Colonic mucosa (tissue), 4 donors: Measurements from ENCODE around the gene SLCO4A1. TPM values are rescaled to one million over a fixed set of nuclear protein-coding genes. Genes with fewer than 3 reads are reported as not detected.

Source experiments
- DNase-seq: peaks from one replicate; pipeline ENCODE4 v3.0.0-alpha.2; 2020
- H3K27ac ChIP-seq: fragments of 200-600 bp; one replicate; pipeline ENCODE4 v1.8.0; 2021
- H3K27me3 ChIP-seq: fragments of 200-600 bp; one replicate; pipeline ENCODE4 v1.8.0; 2021
- H3K36me3 ChIP-seq: fragments of 200-600 bp; one replicate; pipeline ENCODE4 v1.8.0; 2021
- H3K4me1 ChIP-seq: fragments of 200-600 bp; one replicate; pipeline ENCODE4 v1.8.0; 2021; ENCODE audit warnings: mild to moderate bottlenecking
- H3K4me3 ChIP-seq: fragments of 200-600 bp; one replicate; pipeline ENCODE4 v1.8.0; 2021
- H3K9ac ChIP-seq, 2 donors: one replicate each; pipeline ENCODE4 v1.7.0; 2013; ENCODE audit warnings: control low read depth in 2 of 2, low read depth in 2 of 2, low read length in 2 of 2
- H3K9me3 ChIP-seq: fragments of 200-600 bp; one replicate; pipeline ENCODE4 v1.8.0; 2021
- intact Hi-C: fragments of 100-400 bp; cut with DNase I; formaldehyde crosslinking; loops from one replicate; pipeline ENCODE4 v1.14.1; 2022
- total RNA-seq, 2 donors: library from RNA; stranded (reverse); fragmentation: NEBNext Ultra II Directional in 1 of 2; extraction: Animal tissue kit (Norgen Biotek cat#: 25700) in 1 of 2; gene quantifications; one replicate each; pipeline ENCODE4 v1.2.1, GENCODE V29; 2021
- TF ChIP-seq, protein P1 (sequence below): fragments of 200-600 bp; IDR thresholded peaks from one replicate; pipeline ENCODE4 v1.8.0; 2022; ENCODE audit warnings: antibody characterized with exemption, mild to moderate bottlenecking
- donor health status: healthy.
- donor health status: DM: no; HTN: no; CAD: no.
- donor health status: DM: no; HTN: no; CAD: no.

SLCO4A1 gene
- total RNA-seq, 2 donors from 2014 or later, result 39.7 to 42.9 TPM

DNA sequence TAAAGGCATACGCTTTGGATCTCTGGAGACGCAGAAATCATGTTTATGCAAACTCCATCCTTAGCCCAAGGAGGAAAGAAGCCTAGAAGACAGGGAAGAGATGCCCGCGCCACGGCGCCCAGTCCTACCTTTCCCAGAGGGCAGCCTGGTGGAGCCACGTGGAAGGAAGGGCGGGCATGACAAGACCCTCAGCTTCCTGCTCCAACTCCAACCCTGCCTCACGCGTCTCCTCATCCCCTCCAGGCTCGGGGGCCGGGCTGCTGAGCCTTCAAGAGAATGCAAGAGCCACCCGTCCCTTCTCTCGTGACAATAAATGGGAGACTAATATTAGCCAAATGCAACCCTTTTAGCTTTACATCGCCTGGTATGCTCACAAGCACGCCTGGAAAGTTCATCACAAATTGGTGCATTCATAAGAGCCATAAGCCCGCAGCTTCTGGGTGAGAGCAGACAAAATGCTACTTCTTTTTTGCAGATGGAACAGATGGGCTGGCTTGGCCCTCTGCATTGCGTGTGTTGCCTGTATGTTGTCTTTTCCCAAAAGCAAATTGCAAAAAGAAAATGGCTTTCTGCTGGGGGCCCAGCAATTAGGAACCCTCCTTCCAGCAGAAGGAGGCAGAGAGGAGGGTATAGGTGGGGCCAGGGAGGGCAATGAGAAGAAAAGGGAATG lies 58.1 kb downstream of the SLCO4A1 start:
- Histone ChIP-seq H3K27me3 (no peaks in the 10 kb centered on the region), H3K27ac (no peak overlapping the region), H3K4me1 (no peaks in the 10 kb centered on the region), H3K9me3 (no peaks in the 10 kb centered on the region), H3K4me3 (no peak overlapping the region), H3K36me3 (no peaks in the 10 kb centered on the region), H3K9ac (no peak overlapping the region)
- TF ChIP-seq, protein P1, sequence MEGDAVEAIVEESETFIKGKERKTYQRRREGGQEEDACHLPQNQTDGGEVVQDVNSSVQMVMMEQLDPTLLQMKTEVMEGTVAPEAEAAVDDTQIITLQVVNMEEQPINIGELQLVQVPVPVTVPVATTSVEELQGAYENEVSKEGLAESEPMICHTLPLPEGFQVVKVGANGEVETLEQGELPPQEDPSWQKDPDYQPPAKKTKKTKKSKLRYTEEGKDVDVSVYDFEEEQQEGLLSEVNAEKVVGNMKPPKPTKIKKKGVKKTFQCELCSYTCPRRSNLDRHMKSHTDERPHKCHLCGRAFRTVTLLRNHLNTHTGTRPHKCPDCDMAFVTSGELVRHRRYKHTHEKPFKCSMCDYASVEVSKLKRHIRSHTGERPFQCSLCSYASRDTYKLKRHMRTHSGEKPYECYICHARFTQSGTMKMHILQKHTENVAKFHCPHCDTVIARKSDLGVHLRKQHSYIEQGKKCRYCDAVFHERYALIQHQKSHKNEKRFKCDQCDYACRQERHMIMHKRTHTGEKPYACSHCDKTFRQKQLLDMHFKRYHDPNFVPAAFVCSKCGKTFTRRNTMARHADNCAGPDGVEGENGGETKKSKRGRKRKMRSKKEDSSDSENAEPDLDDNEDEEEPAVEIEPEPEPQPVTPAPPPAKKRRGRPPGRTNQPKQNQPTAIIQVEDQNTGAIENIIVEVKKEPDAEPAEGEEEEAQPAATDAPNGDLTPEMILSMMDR, result no peak
- no peak for DNase-seq
- intact Hi-C loops, result no loop called here

DNA sequence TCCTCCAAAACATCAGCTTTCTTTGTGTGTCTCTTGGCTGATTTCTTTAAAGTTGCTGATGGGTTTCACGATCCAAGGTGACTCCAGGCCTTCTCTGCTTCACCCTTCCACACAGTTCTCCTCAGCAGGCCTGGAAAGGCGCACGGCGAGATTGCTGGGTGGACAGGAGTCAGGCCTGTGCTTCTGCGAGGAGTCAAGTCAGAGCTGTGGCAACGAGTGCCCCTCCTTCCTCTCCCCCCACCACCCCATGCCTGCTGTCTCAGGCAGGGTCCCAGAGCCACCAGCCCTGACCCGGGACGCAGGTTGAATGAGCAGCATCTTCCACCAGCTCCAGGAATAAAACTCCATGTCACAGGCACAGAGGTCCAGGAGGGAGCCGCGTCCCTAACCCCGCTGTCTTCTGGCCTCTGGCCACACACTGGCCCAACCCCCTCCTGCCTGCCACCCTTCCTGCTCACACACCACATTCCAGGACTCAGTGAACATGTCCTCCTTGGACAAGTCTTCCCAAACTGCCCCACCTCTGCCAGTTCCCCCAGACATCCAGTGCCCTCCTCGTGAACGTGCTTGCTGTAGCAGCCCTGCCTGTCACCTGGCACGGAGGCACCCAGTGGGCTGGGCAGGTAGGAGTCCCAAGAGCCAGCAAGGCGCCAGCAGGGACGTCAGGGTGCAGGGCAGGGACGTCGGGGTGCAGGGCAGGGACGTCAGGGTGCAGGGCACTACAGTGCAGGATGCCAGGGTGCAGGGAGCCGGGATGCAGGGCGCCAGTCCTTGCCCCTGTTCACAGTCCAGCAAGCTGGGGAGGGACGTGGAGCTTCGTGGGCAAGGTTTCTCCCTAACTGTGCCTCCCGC lies 59.1 kb downstream of the SLCO4A1 start:
- H3K4me1 ChIP-seq, result no peaks in the 10 kb centered on the region
- no peak overlapping the region for H3K4me3 ChIP-seq
- no peaks in the 10 kb centered on the region for H3K36me3 ChIP-seq
- H3K9ac ChIP-seq, result no peak overlapping the region
- intact Hi-C loops, result no loop called here
- H3K27me3 ChIP-seq, result no peaks in the 10 kb centered on the region
- no peak for DNase-seq
- TF ChIP-seq, protein P1, result no peak
- no peaks in the 10 kb centered on the region for H3K9me3 ChIP-seq
- H3K27ac ChIP-seq, result no peak overlapping the region

DNA sequence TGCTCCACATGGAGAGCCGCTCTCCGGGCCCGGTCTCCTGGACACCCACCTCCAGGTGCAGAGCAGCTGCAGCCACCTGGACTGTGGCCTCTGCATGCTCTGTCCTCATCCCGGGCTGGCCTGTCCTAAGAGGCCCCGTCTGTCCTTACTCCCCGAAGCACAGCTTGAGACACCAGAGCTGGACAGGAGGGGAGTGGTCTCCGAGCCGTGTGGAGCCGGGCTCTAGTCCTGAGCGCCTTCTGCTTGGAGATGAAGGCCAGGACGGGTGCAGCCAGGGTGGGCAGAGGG lies 59.7 kb downstream of the SLCO4A1 start:
- no peaks in the 10 kb centered on the region for H3K36me3 ChIP-seq
- H3K9ac ChIP-seq, result no peak overlapping the region
- DNase-seq, result no peak
- intact Hi-C loops, result no loop called here
- TF ChIP-seq, protein P1, result no peak
- no peak overlapping the region for H3K27ac ChIP-seq
- H3K4me1 ChIP-seq, result no peaks in the 10 kb centered on the region
- no peak overlapping the region for H3K4me3 ChIP-seq
- no peaks in the 10 kb centered on the region for H3K9me3 ChIP-seq
- no peaks in the 10 kb centered on the region for H3K27me3 ChIP-seq

DNA sequence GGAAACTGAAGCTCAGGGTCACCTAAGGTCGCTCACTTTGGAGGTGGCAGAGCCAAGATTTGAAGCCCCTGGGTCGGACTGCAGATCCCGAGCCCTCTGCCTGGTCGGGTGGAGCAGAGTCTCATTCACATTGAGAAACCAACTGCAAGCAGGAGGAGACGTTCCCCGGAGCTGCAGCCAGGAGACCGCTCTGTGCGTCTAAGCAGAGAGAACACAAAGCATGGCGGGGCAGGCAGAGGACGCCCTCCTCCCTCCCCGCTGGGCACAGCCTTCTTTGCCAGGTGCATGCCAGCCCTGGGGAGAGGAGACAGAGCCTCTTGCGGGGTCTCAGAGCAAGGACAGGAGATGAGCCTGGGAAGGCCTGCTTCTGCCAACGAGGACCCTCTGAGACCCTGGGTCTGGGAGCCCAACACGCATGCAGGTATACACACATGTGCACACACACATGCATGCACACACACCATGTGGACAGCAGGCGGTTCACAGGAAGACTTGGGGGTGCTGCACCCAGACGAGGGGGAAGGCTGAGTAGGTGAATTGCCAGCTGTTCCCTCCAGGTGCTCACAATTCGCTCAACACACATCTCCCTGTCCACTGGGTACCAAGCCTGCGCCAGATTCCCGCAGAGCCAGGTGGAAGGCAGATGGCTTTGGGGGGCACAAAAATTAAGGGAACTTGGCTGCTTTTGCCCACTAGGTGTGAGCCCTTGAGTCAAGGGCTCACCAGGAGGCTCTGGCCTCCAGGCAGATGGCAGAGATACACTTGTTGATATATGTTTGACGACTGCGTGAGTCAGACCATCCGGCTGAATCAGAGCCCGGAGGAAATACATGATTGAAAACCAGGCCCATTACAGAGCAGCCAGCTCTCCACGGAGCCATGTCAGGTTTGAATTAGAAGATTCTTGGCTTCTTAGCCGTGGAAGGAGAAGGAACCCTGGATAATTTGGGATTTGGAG lies 60.9 kb downstream of the SLCO4A1 start:
- peaks cover 9% of the 10 kb centered on the region for H3K27me3 ChIP-seq
- no peaks in the 10 kb centered on the region for H3K36me3 ChIP-seq
- no peak overlapping the region for H3K4me3 ChIP-seq
- no peak overlapping the region for H3K9ac ChIP-seq
- no peak overlapping the region for H3K27ac ChIP-seq
- intact Hi-C loops, result no loop called here
- H3K9me3 ChIP-seq, result no peaks in the 10 kb centered on the region
- no peaks in the 10 kb centered on the region for H3K4me1 ChIP-seq
- no peak for DNase-seq
- TF ChIP-seq, protein P1, result no peak

DNA sequence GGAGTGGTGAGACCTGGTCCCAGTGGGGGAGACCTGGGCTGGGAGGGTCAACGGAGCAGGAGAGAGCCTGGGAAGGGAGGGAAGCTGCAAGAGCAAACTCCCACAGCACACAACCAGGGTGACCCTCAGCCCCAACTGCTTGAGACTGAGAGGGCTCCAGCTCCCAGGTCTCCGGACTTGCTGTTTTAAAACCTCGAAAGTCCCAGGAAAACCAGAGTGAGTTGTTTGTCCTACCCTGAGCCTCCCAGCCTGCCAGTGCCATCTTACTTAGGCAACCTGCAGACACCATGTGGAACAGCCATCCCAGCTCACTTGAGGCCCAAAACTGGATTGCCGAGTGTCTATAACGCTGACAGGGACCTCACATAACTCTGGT lies 61.5 kb downstream of the SLCO4A1 start:
- Histone ChIP-seq H3K36me3 (no peaks in the 10 kb centered on the region), H3K27ac (no peak overlapping the region), H3K27me3 (peaks cover 16% of the 10 kb centered on the region), H3K4me3 (no peak overlapping the region), H3K9ac (no peak overlapping the region), H3K9me3 (no peaks in the 10 kb centered on the region), H3K4me1 (no peaks in the 10 kb centered on the region)
- intact Hi-C loops, result no loop called here
- TF ChIP-seq, protein P1, result no peak
- DNase-seq, result no peak
